H9 (cell line): ENCODE data around the gene GTF2IRD2. TPM values are rescaled to one million over a fixed set of nuclear protein-coding genes. Genes with fewer than 3 reads are reported as not detected.
"Not testable (repeated sequence)": the region's sequence is repeated elsewhere in the genome, so short reads cannot be mapped to it uniquely, and the experiment has no call there.

Source experiments
- DNase-seq: peaks from one replicate; pipeline ENCODE4 v3.0.0-alpha.2; 2017
- H2AFZ ChIP-seq: one replicate; pipeline ENCODE4 v1.6.1; 2013; ENCODE audit warnings: mild to moderate bottlenecking, low read length, control low read depth, moderate library complexity
- H2AK5ac ChIP-seq: 2 replicates; pipeline ENCODE4 v1.6.1; 2013; ENCODE audit warnings: low read length, control low read depth, mixed read lengths; ENCODE audit not compliant: insufficient read length
- H2BK120ac ChIP-seq: one replicate; pipeline ENCODE4 v1.6.1; 2013; ENCODE audit warnings: low read depth, mild to moderate bottlenecking, low read length, control low read depth, inconsistent platforms; ENCODE audit not compliant: poor library complexity, severe bottlenecking
- H2BK12ac ChIP-seq: 2 replicates; pipeline ENCODE4 v1.6.1; 2013; ENCODE audit warnings: low read length, control low read depth, mixed read lengths, low read depth; ENCODE audit not compliant: insufficient read length
- H2BK15ac ChIP-seq: 2 replicates; pipeline ENCODE4 v1.6.1; 2013; ENCODE audit warnings: low read depth, low read length, control low read depth
- H2BK20ac ChIP-seq: one replicate; pipeline ENCODE4 v1.6.1; 2013; ENCODE audit warnings: low read depth, mild to moderate bottlenecking, low read length, control low read depth, inconsistent platforms; ENCODE audit not compliant: poor library complexity, severe bottlenecking
- H2BK5ac ChIP-seq: 2 replicates; pipeline ENCODE4 v1.6.1; 2013; ENCODE audit warnings: low read length, control low read depth, mixed read lengths; ENCODE audit not compliant: insufficient read length
- H3K14ac ChIP-seq: 2 replicates; pipeline ENCODE4 v1.6.1; 2013; ENCODE audit warnings: low read length, control low read depth; ENCODE audit not compliant: insufficient read depth
- H3K18ac ChIP-seq: 2 replicates; pipeline ENCODE4 v1.6.1; 2013; ENCODE audit warnings: low read depth, mild to moderate bottlenecking, mixed read lengths, low read length, control low read depth; ENCODE audit not compliant: insufficient read length
- H3K23ac ChIP-seq: 2 replicates; pipeline ENCODE4 v1.6.1; 2013; ENCODE audit warnings: low read length, control low read depth, mixed read lengths, low read depth; ENCODE audit not compliant: insufficient read length
- H3K23me2 ChIP-seq: 2 replicates; pipeline ENCODE4 v1.6.1; 2013; ENCODE audit warnings: low read depth, mild to moderate bottlenecking, mixed read lengths, low read length, control low read depth; ENCODE audit not compliant: insufficient read length, poor library complexity, severe bottlenecking
- H3K27ac ChIP-seq: 2 replicates; pipeline ENCODE4 v1.5.1; 2013; ENCODE audit warnings: low read length, control low read depth, mixed read lengths, low read depth; ENCODE audit not compliant: insufficient read length
- H3K27me3 ChIP-seq: 2 replicates; pipeline ENCODE4 v1.6.1; 2013; ENCODE audit warnings: low read length, control low read depth, inconsistent platforms; ENCODE audit not compliant: insufficient read depth
- H3K4ac ChIP-seq: 2 replicates; pipeline ENCODE4 v1.6.1; 2013; ENCODE audit warnings: low read depth, mild to moderate bottlenecking, control low read depth, inconsistent platforms, low read length, moderate library complexity
- H3K4me1 ChIP-seq: 2 replicates; pipeline ENCODE4 v1.6.1; 2013; ENCODE audit warnings: low read length, control low read depth, inconsistent platforms; ENCODE audit not compliant: insufficient read depth
- H3K4me2 ChIP-seq: 2 replicates; pipeline ENCODE4 v1.6.1; 2013; ENCODE audit warnings: low read length, control low read depth, mixed read lengths; ENCODE audit not compliant: insufficient read length, insufficient read depth
- H3K56ac ChIP-seq: 2 replicates; pipeline ENCODE4 v1.6.1; 2013; ENCODE audit warnings: low read depth, mild to moderate bottlenecking, mixed read lengths, low read length, control low read depth; ENCODE audit not compliant: insufficient read length
- H3K79me1 ChIP-seq: 2 replicates; pipeline ENCODE4 v1.6.1; 2013; ENCODE audit warnings: low read depth, mild to moderate bottlenecking, moderate library complexity, low read length, control low read depth, inconsistent platforms; ENCODE audit not compliant: insufficient read depth, poor library complexity, severe bottlenecking
- H3K79me2 ChIP-seq: 2 replicates; pipeline ENCODE4 v1.6.1; 2013; ENCODE audit warnings: low read length, control low read depth, inconsistent platforms; ENCODE audit not compliant: insufficient read depth
- H3K9ac ChIP-seq: 2 replicates; pipeline ENCODE4 v1.6.1; 2013; ENCODE audit warnings: low read length, control low read depth, mixed read lengths; ENCODE audit not compliant: insufficient read length; ENCODE audit errors: extremely low read depth
- H3K9me3 ChIP-seq: one replicate; pipeline ENCODE4 v1.6.1; 2013; ENCODE audit warnings: low read depth, low read length, inconsistent platforms; ENCODE audit not compliant: control insufficient read depth
- H3T11ph ChIP-seq: one replicate; pipeline ENCODE4 v1.6.1; 2013; ENCODE audit warnings: mild to moderate bottlenecking, low read length, control low read depth, inconsistent platforms
- H4K20me1 ChIP-seq: one replicate; pipeline ENCODE4 v1.6.1; 2013; ENCODE audit not compliant: control insufficient read depth, insufficient read length, insufficient read depth
- H4K5ac ChIP-seq: 2 replicates; pipeline ENCODE4 v1.6.1; 2013; ENCODE audit warnings: low read depth, mild to moderate bottlenecking, mixed read lengths, low read length, control low read depth; ENCODE audit not compliant: insufficient read length
- H4K8ac ChIP-seq: replicated peaks from 2 replicates; pipeline ENCODE4 v1.6.1; 2013; ENCODE audit warnings: low read length, control low read depth, mixed read lengths, low read depth; ENCODE audit not compliant: insufficient read length
- H4K91ac ChIP-seq: 2 replicates; pipeline ENCODE4 v1.6.1; 2013; ENCODE audit warnings: low read depth, mild to moderate bottlenecking, moderate library complexity, mixed read lengths, low read length, control low read depth; ENCODE audit not compliant: insufficient read length
- H3K27ac Mint-ChIP-seq, 3 experiments: 2 replicates in 2 of 3; 3 replicates in 1 of 3; pipeline ENCODE4 v1.8.0; 2020 to 2021; ENCODE audit warnings: mixed read lengths in 3 of 3, mild to moderate bottlenecking in 1 of 3, moderate library complexity in 1 of 3
- H3K27me3 Mint-ChIP-seq: 2 replicates; pipeline ENCODE4 v1.8.0; 2021; ENCODE audit warnings: low read depth, mild to moderate bottlenecking, moderate library complexity, mixed read lengths
- H3K36me3 Mint-ChIP-seq, 3 experiments: 2 replicates in 2 of 3; 3 replicates in 1 of 3; pipeline ENCODE4 v1.8.0; 2020 to 2021; ENCODE audit warnings: low read depth in 3 of 3, mixed read lengths in 3 of 3; ENCODE audit not compliant: insufficient read depth in 1 of 3
- H3K4me1 Mint-ChIP-seq, 2 experiments: 2 replicates each; pipeline ENCODE4 v1.8.0; 2020; ENCODE audit warnings: mixed read lengths in 2 of 2
- H3K4me3 Mint-ChIP-seq, 2 experiments: 2 replicates in 1 of 2; 3 replicates in 1 of 2; pipeline ENCODE4 v1.8.0; 2020 to 2021; ENCODE audit warnings: mild to moderate bottlenecking in 2 of 2, mixed read lengths in 2 of 2, moderate library complexity in 1 of 2
- H3K9me3 Mint-ChIP-seq, 2 experiments: 2 replicates in 1 of 2; 3 replicates in 1 of 2; pipeline ENCODE4 v1.8.0; 2020; ENCODE audit warnings: mild to moderate bottlenecking in 2 of 2, mixed read lengths in 2 of 2, moderate library complexity in 1 of 2
- WGBS: extraction: QIAGEN DNeasy Blood & Tissue Kit; methylation state at CpG from one replicate; pipeline ENCODE4 v1.1.7; 2013; ENCODE audit warnings: missing lambda C conversion rate, low lambda C conversion rate, mixed read lengths; ENCODE audit not compliant: insufficient read length; ENCODE audit errors: extremely low coverage; 5-methylcytosine and 5-hydroxymethylcytosine counted together
- long read RNA-seq: library from polyadenylated mRNA; unstranded; transcript quantifications from one replicate; pipeline ENCODE4 v2.0.0, GENCODE V29; 2020
- total RNA-seq: library from RNA; stranded (reverse); gene quantifications from 2 replicates; pipeline ENCODE4 v1.2.1, GENCODE V29; 2021

GTF2IRD2 gene
- total RNA-seq: 9.1 and 9.8 TPM in 2 replicates
- long read RNA-seq, partial matches to known transcripts: 1 of 7 reads
- long read RNA-seq, other reads (novel, unspliced or antisense): 4 of 7 reads

- not testable (repeated sequence) for DNase-seq, H4K91ac ChIP-seq, H3K4me2 ChIP-seq, H3K23me2 ChIP-seq, H4K5ac ChIP-seq, H3K56ac ChIP-seq, H3K9me3 ChIP-seq, H3T11ph ChIP-seq, H4K20me1 ChIP-seq, H2BK12ac ChIP-seq, H2BK15ac ChIP-seq, H3K23ac ChIP-seq, H3K79me1 ChIP-seq, H3K18ac ChIP-seq, H2BK20ac ChIP-seq, H3K27me3 Mint-ChIP-seq, H4K8ac ChIP-seq, H3K14ac ChIP-seq, H3K9me3 Mint-ChIP-seq, H3K27ac ChIP-seq, H3K4me1 ChIP-seq, H3K4ac ChIP-seq, H2BK120ac ChIP-seq, H3K79me2 ChIP-seq, H3K27ac Mint-ChIP-seq, H3K9ac ChIP-seq, H2AFZ ChIP-seq, H2BK5ac ChIP-seq, H3K4me1 Mint-ChIP-seq, H2AK5ac ChIP-seq, H3K36me3 Mint-ChIP-seq, H3K27me3 ChIP-seq
- no CpG with 5 or more reads among the region's 97 CpGs for WGBS
- H3K4me3 Mint-ChIP-seq: peak within 1 kb of the TSS; percentile 47 to 69
These were observed at the start of gene GTF2IRD2 for GRCh38 chr7:74850833-74851721. Gene GTF2IRD2, minus strand, starts transcription at chr7:74851605. Its CDS starts 15,227 bp downstream, at chr7:74836378.

- not testable (repeated sequence) for H2BK120ac ChIP-seq, H2BK5ac ChIP-seq, H4K20me1 ChIP-seq, H4K8ac ChIP-seq, H2BK12ac ChIP-seq, H3K79me2 ChIP-seq, H3K23me2 ChIP-seq, H3K27me3 ChIP-seq, H3K27me3 Mint-ChIP-seq, H3K4me1 ChIP-seq, H3K56ac ChIP-seq, H3K4me1 Mint-ChIP-seq, H3K27ac ChIP-seq, H2AFZ ChIP-seq, H4K91ac ChIP-seq, H2AK5ac ChIP-seq, H3K14ac ChIP-seq, H3T11ph ChIP-seq, H4K5ac ChIP-seq, H3K4me2 ChIP-seq, H3K36me3 Mint-ChIP-seq, H3K79me1 ChIP-seq, H2BK15ac ChIP-seq, H3K18ac ChIP-seq, H3K4ac ChIP-seq, H3K23ac ChIP-seq, H3K9me3 Mint-ChIP-seq, H2BK20ac ChIP-seq, H3K9me3 ChIP-seq
- peak overlapping the region; percentile 51 for H3K9ac ChIP-seq
- Mint-ChIP-seq H3K27ac (peak overlapping the region in 2 of 3 experiments; percentile 82 to 94; a peak in 3 of 7 replicates), H3K4me3 (peak overlapping the region; percentile 76 to 87)
- WGBS: no CpG with 5 or more reads among the region's 84 CpGs
- peak; percentile 89 for DNase-seq
These were observed 39.0 kb upstream of the GTF2IRD2 start for GRCh38 chr7:74890158-74891123.
